DOHH2 (cell line): Measurements from ENCODE around the gene CLN5.

Source experiments
- H3F3A ChIP-seq: fragments of 200-600 bp; sonication (generic), shearing (Covaris generic); 2 replicates; pipeline ENCODE4 v1.6.0; 2016; ENCODE audit warnings: antibody characterized with exemption, mild to moderate bottlenecking; ENCODE audit not compliant: control insufficient read depth, insufficient read depth
- H3K27ac ChIP-seq: fragments of 200-600 bp; sonication (generic); 2 replicates; pipeline ENCODE4 v1.5.1; 2014; ENCODE audit warnings: low read depth, mild to moderate bottlenecking, low read length, moderate library complexity
- H3K27me3 ChIP-seq: fragments of 200-600 bp; sonication (generic); 2 replicates; pipeline ENCODE4 v1.6.1; 2014; ENCODE audit warnings: mild to moderate bottlenecking, low read length, mixed read lengths; ENCODE audit not compliant: control insufficient read depth
- H3K36me3 ChIP-seq: fragments of 200-600 bp; sonication (generic); 2 replicates; pipeline ENCODE4 v1.6.1; 2014; ENCODE audit warnings: mild to moderate bottlenecking, low read length, moderate library complexity, mixed read lengths; ENCODE audit not compliant: control insufficient read depth
- H3K4me1 ChIP-seq: fragments of 200-600 bp; sonication (generic); 2 replicates; pipeline ENCODE4 v1.6.1; 2014; ENCODE audit warnings: mild to moderate bottlenecking, low read length, mixed read lengths; ENCODE audit not compliant: control insufficient read depth
- H3K4me2 ChIP-seq: fragments of 200-600 bp; sonication (generic); 2 replicates; pipeline ENCODE4 v1.6.0; 2014; ENCODE audit warnings: mild to moderate bottlenecking, low read length, moderate library complexity
- H3K4me3 ChIP-seq: fragments of 200-600 bp; sonication (generic); 2 replicates; pipeline ENCODE4 v1.5.1; 2014; ENCODE audit warnings: mild to moderate bottlenecking, low read length, mixed read lengths
- H3K79me2 ChIP-seq: fragments of 200-600 bp; sonication (generic); 2 replicates; pipeline ENCODE4 v1.6.1; 2014; ENCODE audit warnings: mild to moderate bottlenecking, low read length, mixed read lengths; ENCODE audit not compliant: control insufficient read depth
- H3K9me2 ChIP-seq: fragments of 200-600 bp; sonication (generic); replicated peaks from 2 replicates; pipeline ENCODE4 v1.6.1; 2014; ENCODE audit warnings: mild to moderate bottlenecking, low read length, mixed read lengths; ENCODE audit not compliant: control insufficient read depth
- H3K9me3 ChIP-seq: fragments of 200-600 bp; sonication (generic); 2 replicates; pipeline ENCODE4 v1.6.1; 2014; ENCODE audit warnings: antibody characterized with exemption, low read length, mixed read lengths; ENCODE audit not compliant: control insufficient read depth, insufficient read depth
- H4K20me1 ChIP-seq: fragments of 200-600 bp; sonication (generic); 2 replicates; pipeline ENCODE4 v1.6.0; 2014; ENCODE audit warnings: low read depth, mild to moderate bottlenecking, antibody characterized with exemption, low read length, moderate library complexity; ENCODE audit not compliant: control insufficient read depth, insufficient read depth
- EZH2phosphoT487 ChIP-seq: fragments of 200-600 bp; sonication (generic); IDR thresholded peaks from 2 replicates; pipeline ENCODE4 v1.6.1; 2017; ENCODE audit warnings: borderline replicate concordance, mild to moderate bottlenecking, antibody characterized with exemption, low read length, moderate library complexity, mixed read lengths
- TF ChIP-seq, protein P1 (sequence below): fragments of 200-600 bp; sonication (generic); IDR thresholded peaks from one replicate; pipeline ENCODE4 v1.5.1; 2014; ENCODE audit warnings: antibody characterized with exemption, mild to moderate bottlenecking, low read depth, low read length; ENCODE audit not compliant: poor library complexity, severe bottlenecking

Gene CLN5

GRCh38 chr13:76980075-76980718 lies 11.7 kb upstream of the CLN5 start:
- H3K27ac ChIP-seq = no peak overlapping the region
- no peaks in the 10 kb centered on the region for H3K9me3 ChIP-seq
- H3F3A ChIP-seq = no peaks in the 10 kb centered on the region
- 0 out of 2 replicates have a peak overlapping the region, but pooled peaks have one; percentile 16 for H3K4me2 ChIP-seq
- no peak overlapping the region for H3K4me3 ChIP-seq
- H3K79me2 ChIP-seq = no peaks in the 10 kb centered on the region
- no peaks in the 10 kb centered on the region for H4K20me1 ChIP-seq
- H3K36me3 ChIP-seq = no peaks in the 10 kb centered on the region
- TF ChIP-seq, protein P1, sequence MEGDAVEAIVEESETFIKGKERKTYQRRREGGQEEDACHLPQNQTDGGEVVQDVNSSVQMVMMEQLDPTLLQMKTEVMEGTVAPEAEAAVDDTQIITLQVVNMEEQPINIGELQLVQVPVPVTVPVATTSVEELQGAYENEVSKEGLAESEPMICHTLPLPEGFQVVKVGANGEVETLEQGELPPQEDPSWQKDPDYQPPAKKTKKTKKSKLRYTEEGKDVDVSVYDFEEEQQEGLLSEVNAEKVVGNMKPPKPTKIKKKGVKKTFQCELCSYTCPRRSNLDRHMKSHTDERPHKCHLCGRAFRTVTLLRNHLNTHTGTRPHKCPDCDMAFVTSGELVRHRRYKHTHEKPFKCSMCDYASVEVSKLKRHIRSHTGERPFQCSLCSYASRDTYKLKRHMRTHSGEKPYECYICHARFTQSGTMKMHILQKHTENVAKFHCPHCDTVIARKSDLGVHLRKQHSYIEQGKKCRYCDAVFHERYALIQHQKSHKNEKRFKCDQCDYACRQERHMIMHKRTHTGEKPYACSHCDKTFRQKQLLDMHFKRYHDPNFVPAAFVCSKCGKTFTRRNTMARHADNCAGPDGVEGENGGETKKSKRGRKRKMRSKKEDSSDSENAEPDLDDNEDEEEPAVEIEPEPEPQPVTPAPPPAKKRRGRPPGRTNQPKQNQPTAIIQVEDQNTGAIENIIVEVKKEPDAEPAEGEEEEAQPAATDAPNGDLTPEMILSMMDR = peak; percentile 88
- TF ChIP-seq EZH2phosphoT487 = no peak
- H3K4me1 ChIP-seq = no peaks in the 10 kb centered on the region
- H3K27me3 ChIP-seq = peaks cover 18% of the 10 kb centered on the region
- no peaks in the 10 kb centered on the region for H3K9me2 ChIP-seq

DNA sequence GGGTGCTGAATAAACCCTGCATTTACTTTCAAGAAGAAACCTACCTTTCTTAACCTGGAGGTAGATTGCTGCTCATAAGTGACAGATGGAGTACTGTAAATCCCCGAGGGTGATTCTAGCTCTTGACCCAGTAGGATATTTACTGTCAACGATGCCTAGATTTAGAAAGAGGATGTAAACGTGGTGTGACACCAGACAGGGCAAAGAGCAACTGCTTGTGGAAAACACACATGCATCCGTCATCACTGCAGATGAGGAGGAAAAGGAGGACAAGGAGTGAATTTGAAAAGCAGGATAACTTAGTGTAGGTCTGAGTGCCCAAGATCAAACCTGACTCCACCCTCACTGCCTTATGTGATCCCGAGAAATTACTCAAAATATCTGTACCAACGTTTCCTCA lies 9.8 kb upstream of the CLN5 start:
- no peaks in the 10 kb centered on the region for H3K9me2 ChIP-seq
- no peak overlapping the region for H3K4me3 ChIP-seq
- H3K9me3 ChIP-seq = no peaks in the 10 kb centered on the region
- no peaks in the 10 kb centered on the region for H3K4me1 ChIP-seq
- H3K27ac ChIP-seq = no peak overlapping the region
- no peaks in the 10 kb centered on the region for H3K79me2 ChIP-seq
- H3K27me3 ChIP-seq = peaks cover 18% of the 10 kb centered on the region
- H4K20me1 ChIP-seq = no peaks in the 10 kb centered on the region
- H3F3A ChIP-seq = no peaks in the 10 kb centered on the region
- TF ChIP-seq EZH2phosphoT487 = no peak
- TF ChIP-seq, protein P1 = no peak
- H3K4me2 ChIP-seq = no peak overlapping the region
- H3K36me3 ChIP-seq = no peaks in the 10 kb centered on the region

DNA sequence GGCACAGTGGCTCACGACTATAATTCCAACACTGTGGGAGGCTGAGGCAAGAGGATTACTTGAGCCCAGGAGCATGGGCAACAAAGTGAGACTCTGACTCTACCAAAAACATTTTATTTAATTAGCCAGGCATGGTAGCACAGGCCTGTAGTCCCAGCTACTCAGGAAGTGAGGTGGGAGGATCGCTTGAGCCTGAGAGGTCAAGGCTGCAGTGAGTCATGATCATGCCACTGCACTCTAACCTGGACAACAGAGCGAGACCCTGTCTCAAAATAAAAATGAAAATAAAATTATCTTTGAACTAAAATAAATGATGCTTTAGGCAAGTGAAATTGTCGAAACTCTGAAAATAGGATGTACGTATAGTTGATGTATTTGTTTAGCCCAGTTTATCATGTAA lies 8.2 kb upstream of the CLN5 start:
- H3K27me3 ChIP-seq = peaks cover 13% of the 10 kb centered on the region
- no peaks in the 10 kb centered on the region for H3F3A ChIP-seq
- no peak overlapping the region for H3K4me3 ChIP-seq
- TF ChIP-seq, protein P1 = no peak
- no peak for TF ChIP-seq EZH2phosphoT487
- H3K79me2 ChIP-seq = no peaks in the 10 kb centered on the region
- H3K36me3 ChIP-seq = no peaks in the 10 kb centered on the region
- H3K9me3 ChIP-seq = no peaks in the 10 kb centered on the region
- no peak overlapping the region for H3K27ac ChIP-seq
- no peak overlapping the region for H3K4me2 ChIP-seq
- no peaks in the 10 kb centered on the region for H3K9me2 ChIP-seq
- H4K20me1 ChIP-seq = no peaks in the 10 kb centered on the region
- H3K4me1 ChIP-seq = no peaks in the 10 kb centered on the region
